GM18505 (cell line): Measurements from ENCODE around the gene SLAMF6.
"Not testable (repeated sequence)": the region's sequence is repeated elsewhere in the genome, so short reads cannot be mapped to it uniquely, and the experiment has no call there.

Experiments used
- ATAC-seq: cut with Tn5 transposase; IDR thresholded peaks from one replicate; pipeline ENCODE4 v1.9.1; 2021; ENCODE audit not compliant: unreplicated experiment
- POLR2A ChIP-seq: IDR thresholded peaks from 4 replicates; pipeline ENCODE4 v1.6.1; 2011; ENCODE audit warnings: borderline replicate concordance; ENCODE audit not compliant: insufficient read depth, insufficient read length; ENCODE audit errors: extremely low read depth

Gene SLAMF6

GRCh38 chr1:160522622-160523345 is at the start of gene SLAMF6:
SLAMF6 (minus strand) TSS chr1:160523255; CDS start chr1:160523192, 63 bp downstream.
- ATAC-seq, result no peak

GRCh38 chr1:160570840-160571239 is 47.8 kb upstream of the SLAMF6 start:
- TF ChIP-seq POLR2A, result no peak

More at GRCh38 chr1:160522622-160523345, at the start of gene SLAMF6:
- TF ChIP-seq POLR2A, result peak; percentile 93

GRCh38 chr1:160569806-160570205 is 46.8 kb upstream of the SLAMF6 start:
- no peak for ATAC-seq
- TF ChIP-seq POLR2A, result no peak

More at GRCh38 chr1:160570840-160571239, 47.8 kb upstream of the SLAMF6 start:
- ATAC-seq, result no peak

- TF ChIP-seq POLR2A, result no peak
- ATAC-seq, result no peak
Measured at GRCh38 chr1:160567858-160568682, 45.0 kb upstream of the SLAMF6 start.

GRCh38 chr1:160567341-160567740 is 44.3 kb upstream of the SLAMF6 start:
- ATAC-seq, result no peak
- no peak for TF ChIP-seq POLR2A

GRCh38 chr1:160565564-160565963 is 42.5 kb upstream of the SLAMF6 start:
- no peak for ATAC-seq
- TF ChIP-seq POLR2A, result no peak

GRCh38 chr1:160563230-160563629 is 40.2 kb upstream of the SLAMF6 start:
- ATAC-seq, result not testable (repeated sequence)

GRCh38 chr1:160562745-160563144 is 39.7 kb upstream of the SLAMF6 start:
- not testable (repeated sequence) for ATAC-seq

GRCh38 chr1:160560806-160561205 is 37.8 kb upstream of the SLAMF6 start:
- no peak for TF ChIP-seq POLR2A
- no peak for ATAC-seq

GRCh38 chr1:160560045-160560705 is 37.1 kb upstream of the SLAMF6 start:
- TF ChIP-seq POLR2A, result no peak
- ATAC-seq, result no peak

GRCh38 chr1:160559437-160559836 is 36.4 kb upstream of the SLAMF6 start:
- ATAC-seq, result not testable (repeated sequence)

GRCh38 chr1:160558660-160559380 is 35.8 kb upstream of the SLAMF6 start:
- no peak for TF ChIP-seq POLR2A
- no peak for ATAC-seq

- no peak for ATAC-seq
- TF ChIP-seq POLR2A, result no peak
Measured at GRCh38 chr1:160553778-160554177, 30.7 kb upstream of the SLAMF6 start.
